Measurements from ENCODE around the gene RPGR. TPM values are rescaled to one million over a fixed set of nuclear protein-coding genes. Genes with fewer than 3 reads are reported as not detected.

The RPGR gene
- total RNA-seq, 1 experiment from 2014 or later = 8.3 TPM

DNA sequence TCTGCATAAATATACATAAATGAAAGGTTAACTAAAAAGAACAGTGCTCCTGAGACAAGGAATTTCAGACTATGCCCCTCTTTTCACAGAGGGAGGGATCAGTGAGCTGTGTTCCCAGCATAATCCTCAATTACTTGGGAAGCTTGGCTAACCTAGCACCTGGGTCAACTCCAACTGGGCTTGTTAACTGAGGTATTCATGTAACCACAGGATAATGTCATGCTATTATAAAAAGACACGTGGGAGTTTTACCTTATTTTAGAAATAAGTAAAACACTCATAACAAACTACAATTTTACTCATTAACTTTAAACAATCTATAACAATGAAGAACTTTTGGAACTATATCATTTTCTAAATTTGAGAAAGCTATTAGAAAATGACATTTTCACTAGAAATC is 48.6 kb downstream of the RPGR start:
- CTCF ChIA-PET = no interaction called here
- Histone ChIP-seq H4K20me1 (ENCODE audit: low read length) (no peaks in the 10 kb centered on the region), H2AFZ (ENCODE audit: low read length) (no peak overlapping the region), H3K9ac (ENCODE audit: low read length) (no peak overlapping the region; the same call in 1 of the 2 replicates), H3K36me3 (ENCODE audit: low read depth, low read length) (no peaks in the 10 kb centered on the region), H3K4me1 (ENCODE audit: insufficient read depth, low read length) (peaks cover 46% of the 10 kb centered on the region), H3F3A (ENCODE audit: low read length, unreplicated experiment) (peaks cover 8% of the 10 kb centered on the region), H3K9me3 (ENCODE audit: low read length) (no peaks in the 10 kb centered on the region), H3K27ac (ENCODE audit: low read length) (peak overlapping the region; percentile 46), H3K9me2 (replicated peaks; ENCODE audit: low read length) (no peaks in the 10 kb centered on the region), H3K4me3 (ENCODE audit: low read length) (no peak overlapping the region), H3K79me2 (ENCODE audit: low read length) (no peaks in the 10 kb centered on the region), H3K4me2 (ENCODE audit: low read length) (peak overlapping the region; percentile 39), H3K27me3 (ENCODE audit: low read length) (no peaks in the 10 kb centered on the region)
- POLR2A ChIA-PET (ENCODE audit: unreplicated experiment) = no interaction called here
- no TSS peak for BruUV-seq (replicated peaks)
- TF ChIP-seq EZH2phosphoT487 (IDR thresholded peaks at IDR 0.05; ENCODE audit: borderline replicate concordance, low read length) (no peak), EZH2 (IDR thresholded peaks at IDR 0.05; ENCODE audit: low read length, unreplicated experiment) (no peak)
- TF ChIP-seq, protein P1, sequence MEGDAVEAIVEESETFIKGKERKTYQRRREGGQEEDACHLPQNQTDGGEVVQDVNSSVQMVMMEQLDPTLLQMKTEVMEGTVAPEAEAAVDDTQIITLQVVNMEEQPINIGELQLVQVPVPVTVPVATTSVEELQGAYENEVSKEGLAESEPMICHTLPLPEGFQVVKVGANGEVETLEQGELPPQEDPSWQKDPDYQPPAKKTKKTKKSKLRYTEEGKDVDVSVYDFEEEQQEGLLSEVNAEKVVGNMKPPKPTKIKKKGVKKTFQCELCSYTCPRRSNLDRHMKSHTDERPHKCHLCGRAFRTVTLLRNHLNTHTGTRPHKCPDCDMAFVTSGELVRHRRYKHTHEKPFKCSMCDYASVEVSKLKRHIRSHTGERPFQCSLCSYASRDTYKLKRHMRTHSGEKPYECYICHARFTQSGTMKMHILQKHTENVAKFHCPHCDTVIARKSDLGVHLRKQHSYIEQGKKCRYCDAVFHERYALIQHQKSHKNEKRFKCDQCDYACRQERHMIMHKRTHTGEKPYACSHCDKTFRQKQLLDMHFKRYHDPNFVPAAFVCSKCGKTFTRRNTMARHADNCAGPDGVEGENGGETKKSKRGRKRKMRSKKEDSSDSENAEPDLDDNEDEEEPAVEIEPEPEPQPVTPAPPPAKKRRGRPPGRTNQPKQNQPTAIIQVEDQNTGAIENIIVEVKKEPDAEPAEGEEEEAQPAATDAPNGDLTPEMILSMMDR (conservative IDR thresholded peaks at IDR 0.05; ENCODE audit: low read depth, low read length) = no peak
- ATAC-seq (no peak), DNase-seq (peak; percentile 26)
- intact Hi-C loops (cut with micrococcal nuclease) = loop anchor here (10.0 kb wide), 1 partner anchor 526 kb away; the partner anchor contains the start of gene MID1IP1

DNA sequence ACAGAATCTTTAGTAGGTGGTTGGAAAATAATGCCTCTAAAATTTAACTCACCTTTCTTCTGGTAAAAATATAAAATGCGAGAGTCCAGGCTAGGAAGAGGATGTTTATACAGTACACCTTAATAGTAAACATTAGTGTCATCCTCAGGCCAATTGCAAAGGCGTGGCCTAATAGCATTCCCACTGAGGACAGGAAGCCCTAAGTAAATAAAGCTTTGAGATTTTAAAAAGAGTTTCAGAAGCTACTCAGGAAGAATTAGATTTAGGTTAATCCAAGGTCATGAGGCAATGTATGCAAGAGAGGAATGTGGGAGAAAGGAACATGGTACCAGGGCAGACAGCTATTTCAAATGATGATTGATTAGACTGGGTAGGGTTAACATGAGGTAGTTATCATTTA is 49.5 kb downstream of the RPGR start:
- H3K27me3 ChIP-seq (ENCODE audit: low read length) = no peaks in the 10 kb centered on the region
- peaks cover 8% of the 10 kb centered on the region for H3F3A ChIP-seq (ENCODE audit: low read length, unreplicated experiment)
- H3K9ac ChIP-seq (ENCODE audit: low read length) = no peak overlapping the region; the same call in 1 of the 2 replicates
- H3K4me1 ChIP-seq (ENCODE audit: insufficient read depth, low read length) = peaks cover 46% of the 10 kb centered on the region
- no peak overlapping the region for H2AFZ ChIP-seq (ENCODE audit: low read length)
- H3K27ac ChIP-seq (ENCODE audit: low read length) = peak overlapping the region; percentile 46
- H3K4me3 ChIP-seq (ENCODE audit: low read length) = no peak overlapping the region
- no peaks in the 10 kb centered on the region for H4K20me1 ChIP-seq (ENCODE audit: low read length)
- DNase-seq = peak; percentile 53
- no peaks in the 10 kb centered on the region for H3K9me2 ChIP-seq (replicated peaks; ENCODE audit: low read length)
- ChIA-PET POLR2A (ENCODE audit: unreplicated experiment) (no interaction called here), CTCF (no interaction called here)
- BruUV-seq (replicated peaks) = no TSS peak
- TF ChIP-seq, protein P1 (conservative IDR thresholded peaks at IDR 0.05; ENCODE audit: low read depth, low read length) = no peak
- TF ChIP-seq EZH2phosphoT487 (IDR thresholded peaks at IDR 0.05; ENCODE audit: borderline replicate concordance, low read length) (no peak), EZH2 (IDR thresholded peaks at IDR 0.05; ENCODE audit: low read length, unreplicated experiment) (no peak)
- peak; percentile 56 for ATAC-seq
- no peaks in the 10 kb centered on the region for H3K36me3 ChIP-seq (ENCODE audit: low read depth, low read length)
- no peaks in the 10 kb centered on the region for H3K9me3 ChIP-seq (ENCODE audit: low read length)
- H3K4me2 ChIP-seq (ENCODE audit: low read length) = peak overlapping the region; percentile 14
- H3K79me2 ChIP-seq (ENCODE audit: low read length) = no peaks in the 10 kb centered on the region
- intact Hi-C loops (cut with micrococcal nuclease) = loop anchor here (10.0 kb wide), 1 partner anchor 527 kb away; the partner anchor contains the start of gene MID1IP1

DNA sequence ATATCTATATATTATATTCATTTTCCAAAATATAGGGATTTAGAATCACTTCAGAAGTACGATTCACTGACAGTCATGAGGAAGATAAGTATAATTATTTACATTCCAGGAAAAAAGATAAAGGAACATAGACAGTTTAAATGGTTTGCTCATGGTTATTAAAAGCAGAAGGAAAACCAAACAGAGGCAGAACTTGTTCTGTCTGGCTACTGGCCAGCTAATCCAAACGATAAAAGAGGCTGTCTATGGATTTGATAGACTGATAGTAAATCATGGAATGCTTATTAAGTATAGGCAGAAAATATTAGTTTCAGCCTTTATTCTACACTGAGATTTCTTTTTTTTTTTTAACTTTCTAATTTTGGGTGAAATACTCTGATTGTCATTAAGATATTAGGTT is 50.2 kb downstream of the RPGR start:
- Histone ChIP-seq H3K9me3 (ENCODE audit: low read length) (no peaks in the 10 kb centered on the region), H4K20me1 (ENCODE audit: low read length) (no peaks in the 10 kb centered on the region), H2AFZ (ENCODE audit: low read length) (no peak overlapping the region), H3K4me3 (ENCODE audit: low read length) (no peak overlapping the region), H3K36me3 (ENCODE audit: low read depth, low read length) (no peaks in the 10 kb centered on the region), H3K27ac (ENCODE audit: low read length) (0 out of 2 replicates have a peak overlapping the region, but pooled peaks have one; percentile 29), H3K9ac (ENCODE audit: low read length) (no peak overlapping the region), H3K4me1 (ENCODE audit: insufficient read depth, low read length) (peaks cover 46% of the 10 kb centered on the region), H3K4me2 (ENCODE audit: low read length) (no peak overlapping the region), H3K79me2 (ENCODE audit: low read length) (no peaks in the 10 kb centered on the region), H3K9me2 (replicated peaks; ENCODE audit: low read length) (no peaks in the 10 kb centered on the region), H3K27me3 (ENCODE audit: low read length) (no peaks in the 10 kb centered on the region), H3F3A (ENCODE audit: low read length, unreplicated experiment) (peaks cover 8% of the 10 kb centered on the region)
- ChIA-PET POLR2A (ENCODE audit: unreplicated experiment) (no interaction called here), CTCF (no interaction called here)
- no TSS peak for BruUV-seq (replicated peaks)
- TF ChIP-seq EZH2phosphoT487 (IDR thresholded peaks at IDR 0.05; ENCODE audit: borderline replicate concordance, low read length) (no peak), EZH2 (IDR thresholded peaks at IDR 0.05; ENCODE audit: low read length, unreplicated experiment) (no peak)
- TF ChIP-seq, protein P1 (conservative IDR thresholded peaks at IDR 0.05; ENCODE audit: low read depth, low read length) = no peak
- ATAC-seq = no peak
- DNase-seq = peak; percentile 46
- intact Hi-C loops (cut with micrococcal nuclease) = loop anchor here (10.0 kb wide), 1 partner anchor 528 kb away; the partner anchor contains the start of gene MID1IP1
